ENCODE data around the gene ABLIM2.
A peak's percentile ranks its signal among the peaks of the same experiment; 100 is the strongest.

The ABLIM2 gene
- long read RNA-seq, result 0 reads

- TF ChIP-seq GABPA (IDR thresholded peaks at IDR 0.05; ENCODE audit: low read depth), result no peak
- peak; percentile 32 for TF ChIP-seq REST (IDR thresholded peaks at IDR 0.05; ENCODE audit: insufficient replicate concordance, low read depth)
- no peak for TF ChIP-seq POLR2AphosphoS5 (IDR thresholded peaks at IDR 0.05; ENCODE audit: low read depth)
- TF ChIP-seq SPI1 (IDR thresholded peaks at IDR 0.05; ENCODE audit: borderline replicate concordance, low read depth), result no peak
- TF ChIP-seq CTCF (IDR thresholded peaks at IDR 0.05; ENCODE audit: insufficient read depth, low read length), result no peak
- DNase-seq (ENCODE audit: low read depth in 1 of 2, low spot score in 1 of 2), result peak; percentile 98 to 99
- Histone ChIP-seq H3K4me3 (replicated peaks; ENCODE audit: insufficient read depth, low read length) (peak within 1 kb of the TSS; percentile 58), H3K27ac (replicated peaks) (no peak within 1 kb of the TSS), H3K27me3 (ENCODE audit: insufficient read depth, poor library complexity, severe bottlenecking) (peaks cover 21% of the 10 kb centered on the region)
Measured at GRCh38 chr4:8158710-8159536, at the start of gene ABLIM2. Gene ABLIM2, minus strand, starts transcription at chr4:8158813. Its CDS starts 124 bp downstream, at chr4:8158689.

GRCh38 chr4:8207314-8207713 lies 48.7 kb upstream of the ABLIM2 start:
- DNase-seq (ENCODE audit: low read depth in 1 of 2, low spot score in 1 of 2), result peak in 1 of 2 experiments; percentile 81
- Histone ChIP-seq H3K27ac (replicated peaks) (no peak overlapping the region), H3K27me3 (ENCODE audit: insufficient read depth, poor library complexity, severe bottlenecking) (no peaks in the 10 kb centered on the region), H3K4me3 (replicated peaks; ENCODE audit: insufficient read depth, low read length) (no peak overlapping the region)
- TF ChIP-seq POLR2AphosphoS5 (IDR thresholded peaks at IDR 0.05; ENCODE audit: low read depth) (peak; percentile 42; the same call in 1 of the 2 replicates), CTCF (IDR thresholded peaks at IDR 0.05; ENCODE audit: insufficient read depth, low read length) (no peak)

- 0 out of 2 replicates have a peak overlapping the region, but pooled peaks have one; percentile 0 for H3K27ac ChIP-seq (replicated peaks)
- peak; percentile 63 to 74 for DNase-seq (ENCODE audit: low read depth in 1 of 2, low spot score in 1 of 2)
- H3K4me3 ChIP-seq (replicated peaks; ENCODE audit: insufficient read depth, low read length), result no peak overlapping the region
- TF ChIP-seq SPI1 (IDR thresholded peaks at IDR 0.05; ENCODE audit: borderline replicate concordance, low read depth), result peak; percentile 95
- TF ChIP-seq GABPA (IDR thresholded peaks at IDR 0.05; ENCODE audit: low read depth), result no peak
- TF ChIP-seq POLR2AphosphoS5 (IDR thresholded peaks at IDR 0.05; ENCODE audit: low read depth), result peak; percentile 71
- no peak for TF ChIP-seq REST (IDR thresholded peaks at IDR 0.05; ENCODE audit: insufficient replicate concordance, low read depth)
- TF ChIP-seq CTCF (IDR thresholded peaks at IDR 0.05; ENCODE audit: insufficient read depth, low read length), result no peak
- H3K27me3 ChIP-seq (ENCODE audit: insufficient read depth, poor library complexity, severe bottlenecking), result no peaks in the 10 kb centered on the region
Measured at GRCh38 chr4:8205749-8206611, 47.4 kb upstream of the ABLIM2 start.
